ENCODE measurements around the gene ASB15. TPM values are rescaled to one million over a fixed set of nuclear protein-coding genes. Genes with fewer than 3 reads are reported as not detected.

The ASB15 gene
- total and polyA plus RNA-seq, 10 donors: 0.03 TPM; not detected in 9

DNA sequence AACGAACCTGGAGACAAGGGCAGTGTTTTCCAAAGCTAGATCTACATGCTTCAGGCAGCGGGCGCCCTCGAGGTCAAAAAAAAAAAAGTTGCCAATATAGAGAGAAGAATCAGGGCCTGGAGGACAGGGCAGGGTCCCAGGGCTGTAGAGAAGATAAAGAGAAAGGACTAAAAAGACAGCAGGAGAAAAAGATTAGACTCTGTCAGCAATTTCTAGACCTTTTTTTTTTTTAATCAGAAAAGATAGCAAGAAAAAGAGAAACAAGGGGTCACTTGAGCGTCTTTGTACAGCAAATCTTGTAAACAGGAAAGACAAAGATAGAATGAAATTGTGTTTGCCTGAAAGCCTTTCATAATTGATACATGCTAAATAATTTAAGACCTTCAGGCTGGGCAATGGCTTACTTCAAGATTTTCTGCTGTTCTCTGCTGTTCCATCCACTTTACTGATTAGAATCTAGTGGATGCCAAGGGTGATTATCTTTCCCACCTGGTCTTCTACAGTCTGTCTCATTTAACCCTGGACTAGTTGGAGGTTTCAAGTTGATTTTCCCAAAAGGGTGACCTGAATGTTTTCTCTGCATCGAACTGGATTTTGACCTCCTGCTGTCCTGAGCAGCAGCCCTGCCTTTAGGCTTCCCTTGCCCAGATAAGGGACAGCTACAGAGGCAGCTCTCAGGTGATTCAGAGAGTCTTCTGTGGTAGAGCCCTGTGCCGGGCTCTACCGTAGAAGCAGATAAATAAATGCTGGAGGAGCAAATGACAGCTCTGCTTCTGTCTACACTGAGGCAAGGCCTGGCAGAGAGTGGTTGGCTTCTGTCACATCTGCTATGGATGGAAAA, 59.1 kb downstream of the ASB15 start:
- no peak overlapping the region for H3K4me3 ChIP-seq
- 72 to 79% (median 77%) methylated on average over 8 of the region's 8 CpGs for WGBS, 5 donors

DNA sequence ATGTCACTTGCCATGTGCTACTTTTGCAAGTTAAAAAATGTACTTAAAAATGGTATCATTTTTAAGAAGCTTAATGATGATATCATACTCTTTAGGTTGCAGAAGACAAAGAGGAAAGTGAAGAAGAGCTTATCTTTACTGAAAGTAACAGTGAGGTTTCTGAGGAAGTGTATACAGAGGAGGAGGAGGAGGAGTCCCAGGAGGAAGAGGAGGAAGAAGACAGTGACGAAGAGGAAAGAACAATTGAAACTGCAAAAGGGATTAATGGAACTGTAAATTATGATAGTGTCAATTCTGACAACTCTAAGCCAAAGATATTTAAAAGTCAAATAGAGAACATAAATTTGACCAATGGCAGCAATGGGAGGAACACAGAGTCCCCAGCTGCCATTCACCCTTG, 60.1 kb downstream of the ASB15 start:
- no peak for DNase-seq
- Histone ChIP-seq H3K36me3 (no peaks in the 10 kb centered on the region), H3K4me1 (no peaks in the 10 kb centered on the region), H3K27me3 (replicated peaks in 1 of 7) (peaks cover 0 to 9% (median 0%) of the 10 kb centered on the region in 7 donors), H3K4me3 (no peak overlapping the region), H3K9me3 (no peaks in the 10 kb centered on the region), H3K27ac (no peak overlapping the region)
- 34 to 57% (median 53%) methylated on average over 1 of the region's 1 CpG for WGBS, 5 donors
- TF ChIP-seq POLR2A (IDR thresholded peaks at IDR 0.05): no peak
- TF ChIP-seq, protein P1, sequence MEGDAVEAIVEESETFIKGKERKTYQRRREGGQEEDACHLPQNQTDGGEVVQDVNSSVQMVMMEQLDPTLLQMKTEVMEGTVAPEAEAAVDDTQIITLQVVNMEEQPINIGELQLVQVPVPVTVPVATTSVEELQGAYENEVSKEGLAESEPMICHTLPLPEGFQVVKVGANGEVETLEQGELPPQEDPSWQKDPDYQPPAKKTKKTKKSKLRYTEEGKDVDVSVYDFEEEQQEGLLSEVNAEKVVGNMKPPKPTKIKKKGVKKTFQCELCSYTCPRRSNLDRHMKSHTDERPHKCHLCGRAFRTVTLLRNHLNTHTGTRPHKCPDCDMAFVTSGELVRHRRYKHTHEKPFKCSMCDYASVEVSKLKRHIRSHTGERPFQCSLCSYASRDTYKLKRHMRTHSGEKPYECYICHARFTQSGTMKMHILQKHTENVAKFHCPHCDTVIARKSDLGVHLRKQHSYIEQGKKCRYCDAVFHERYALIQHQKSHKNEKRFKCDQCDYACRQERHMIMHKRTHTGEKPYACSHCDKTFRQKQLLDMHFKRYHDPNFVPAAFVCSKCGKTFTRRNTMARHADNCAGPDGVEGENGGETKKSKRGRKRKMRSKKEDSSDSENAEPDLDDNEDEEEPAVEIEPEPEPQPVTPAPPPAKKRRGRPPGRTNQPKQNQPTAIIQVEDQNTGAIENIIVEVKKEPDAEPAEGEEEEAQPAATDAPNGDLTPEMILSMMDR (IDR thresholded peaks at IDR 0.05 in 8 of 11, conservative IDR thresholded peaks at IDR 0.05 in 3 of 11): no peak
- no peak for TF ChIP-seq POLR2AphosphoS5 (IDR thresholded peaks at IDR 0.05)
- intact Hi-C loops (cut with DNase I; ENCODE audit: low total_unique reads): no loop called here

More for the DNA sequence above, 59.1 kb downstream of the ASB15 start:
- TF ChIP-seq, protein P1 (IDR thresholded peaks at IDR 0.05 in 8 of 11, conservative IDR thresholded peaks at IDR 0.05 in 3 of 11): no peak
- TF ChIP-seq POLR2A (IDR thresholded peaks at IDR 0.05) (no peak), POLR2AphosphoS5 (IDR thresholded peaks at IDR 0.05) (no peak)
- H3K4me1 ChIP-seq: no peaks in the 10 kb centered on the region
- no peak overlapping the region for H3K27ac ChIP-seq
- DNase-seq: no peak
- intact Hi-C loops (cut with DNase I; ENCODE audit: low total_unique reads): no loop called here
- H3K9me3 ChIP-seq: no peaks in the 10 kb centered on the region
- no peaks in the 10 kb centered on the region for H3K36me3 ChIP-seq
- H3K27me3 ChIP-seq (replicated peaks in 1 of 7): peaks cover 0 to 9% (median 0%) of the 10 kb centered on the region in 7 donors

DNA sequence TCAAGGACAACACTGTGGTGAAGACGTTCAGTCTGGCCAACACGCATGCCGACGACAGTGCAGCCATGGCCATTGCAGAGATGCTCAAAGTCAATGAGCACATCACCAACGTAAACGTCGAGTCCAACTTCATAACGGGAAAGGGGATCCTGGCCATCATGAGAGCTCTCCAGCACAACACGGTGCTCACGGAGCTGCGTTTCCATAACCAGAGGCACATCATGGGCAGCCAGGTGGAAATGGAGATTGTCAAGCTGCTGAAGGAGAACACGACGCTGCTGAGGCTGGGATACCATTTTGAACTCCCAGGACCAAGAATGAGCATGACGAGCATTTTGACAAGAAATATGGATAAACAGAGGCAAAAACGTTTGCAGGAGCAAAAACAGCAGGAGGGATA, 60.7 kb downstream of the ASB15 start:
- Histone ChIP-seq H3K4me3 (no peak overlapping the region), H3K36me3 (no peaks in the 10 kb centered on the region), H3K4me1 (no peaks in the 10 kb centered on the region), H3K27ac (no peak overlapping the region), H3K9me3 (no peaks in the 10 kb centered on the region), H3K27me3 (replicated peaks in 1 of 7) (peaks cover 0 to 9% (median 0%) of the 10 kb centered on the region in 7 donors)
- TF ChIP-seq, protein P1 (IDR thresholded peaks at IDR 0.05 in 8 of 11, conservative IDR thresholded peaks at IDR 0.05 in 3 of 11): no peak
- TF ChIP-seq POLR2AphosphoS5 (IDR thresholded peaks at IDR 0.05) (no peak), POLR2A (IDR thresholded peaks at IDR 0.05) (no peak)
- no peak for DNase-seq
- intact Hi-C loops (cut with DNase I; ENCODE audit: low total_unique reads): no loop called here
- 91 to 94% (median 92%) methylated on average over 15 of the region's 15 CpGs for WGBS, 5 donors

DNA sequence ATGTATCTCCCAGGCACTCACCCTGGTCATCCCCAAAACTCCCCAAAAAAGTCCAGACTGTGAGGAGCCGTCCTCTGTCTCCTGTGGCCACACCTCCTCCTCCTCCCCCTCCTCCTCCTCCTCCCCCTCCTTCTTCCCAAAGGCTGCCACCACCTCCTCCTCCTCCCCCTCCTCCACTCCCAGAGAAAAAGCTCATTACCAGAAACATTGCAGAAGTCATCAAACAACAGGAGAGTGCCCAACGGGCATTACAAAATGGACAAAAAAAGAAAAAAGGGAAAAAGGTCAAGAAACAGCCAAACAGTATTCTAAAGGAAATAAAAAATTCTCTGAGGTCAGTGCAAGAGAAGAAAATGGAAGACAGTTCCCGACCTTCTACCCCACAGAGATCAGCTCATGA, 61.1 kb downstream of the ASB15 start:
- no peak overlapping the region for H3K4me3 ChIP-seq
- intact Hi-C loops (cut with DNase I; ENCODE audit: low total_unique reads): no loop called here
- H3K27ac ChIP-seq: no peak overlapping the region
- 63 to 76% (median 68%) methylated on average over 3 of the region's 3 CpGs for WGBS, 5 donors
- H3K4me1 ChIP-seq: no peaks in the 10 kb centered on the region
- H3K27me3 ChIP-seq (replicated peaks in 1 of 7): peaks cover 0 to 9% (median 0%) of the 10 kb centered on the region in 7 donors
- TF ChIP-seq, protein P1 (IDR thresholded peaks at IDR 0.05 in 8 of 11, conservative IDR thresholded peaks at IDR 0.05 in 3 of 11): no peak
- TF ChIP-seq POLR2AphosphoS5 (IDR thresholded peaks at IDR 0.05) (no peak), POLR2A (IDR thresholded peaks at IDR 0.05) (no peak)
- H3K9me3 ChIP-seq: no peaks in the 10 kb centered on the region
- no peaks in the 10 kb centered on the region for H3K36me3 ChIP-seq
- DNase-seq: no peak

All from spleen (tissue), 11 donors.